SJSA1 (cell line): Measurements from ENCODE around the gene CASP10. TPM values are rescaled to one million over a fixed set of nuclear protein-coding genes. Genes with fewer than 3 reads are reported as not detected.
A peak's percentile ranks its signal among the peaks of the same experiment; 100 is the strongest.

Experiments
- DNase-seq, 2 experiments: peaks; one replicate each; pipeline ENCODE4 v3.0.0-alpha.2; 2015 to 2020; ENCODE audit warnings: low spot score in 2 of 2, low read depth in 1 of 2
- H3K27ac ChIP-seq: fragments of 250-450 bp; sonication (Bioruptor Pico); 2 replicates; pipeline ENCODE4 v1.5.1; 2020; ENCODE audit warnings: mild to moderate bottlenecking, moderate library complexity
- H3K27me3 ChIP-seq: fragments of 250-450 bp; sonication (Bioruptor Pico); replicated peaks from 2 replicates; pipeline ENCODE4 v1.5.1; 2020; ENCODE audit warnings: mild to moderate bottlenecking, moderate library complexity
- H3K36me3 ChIP-seq: fragments of 250-450 bp; sonication (Bioruptor Pico); 2 replicates; pipeline ENCODE4 v1.5.1; 2020; ENCODE audit warnings: mild to moderate bottlenecking
- H3K4me1 ChIP-seq: fragments of 250-450 bp; sonication (Bioruptor Pico); replicated peaks from 2 replicates; pipeline ENCODE4 v1.6.1; 2021; ENCODE audit warnings: mild to moderate bottlenecking
- H3K4me3 ChIP-seq: fragments of 250-450 bp; sonication (Bioruptor Pico); 2 replicates; pipeline ENCODE4 v1.5.1; 2020; ENCODE audit warnings: mild to moderate bottlenecking
- H3K9me3 ChIP-seq: fragments of 250-450 bp; sonication (Bioruptor Pico); replicated peaks from 2 replicates; pipeline ENCODE4 v1.5.1; 2020; ENCODE audit warnings: mild to moderate bottlenecking
- total RNA-seq: library from RNA; depleted of rRNA; stranded (reverse); fragments of >200 nt; shearing (Covaris generic); gene quantifications from 2 replicates; pipeline ENCODE4 v1.2.3, GENCODE V29; 2014

The CASP10 gene
- total RNA-seq, 1 experiment from 2014 or later = 1.6 TPM

DNA sequence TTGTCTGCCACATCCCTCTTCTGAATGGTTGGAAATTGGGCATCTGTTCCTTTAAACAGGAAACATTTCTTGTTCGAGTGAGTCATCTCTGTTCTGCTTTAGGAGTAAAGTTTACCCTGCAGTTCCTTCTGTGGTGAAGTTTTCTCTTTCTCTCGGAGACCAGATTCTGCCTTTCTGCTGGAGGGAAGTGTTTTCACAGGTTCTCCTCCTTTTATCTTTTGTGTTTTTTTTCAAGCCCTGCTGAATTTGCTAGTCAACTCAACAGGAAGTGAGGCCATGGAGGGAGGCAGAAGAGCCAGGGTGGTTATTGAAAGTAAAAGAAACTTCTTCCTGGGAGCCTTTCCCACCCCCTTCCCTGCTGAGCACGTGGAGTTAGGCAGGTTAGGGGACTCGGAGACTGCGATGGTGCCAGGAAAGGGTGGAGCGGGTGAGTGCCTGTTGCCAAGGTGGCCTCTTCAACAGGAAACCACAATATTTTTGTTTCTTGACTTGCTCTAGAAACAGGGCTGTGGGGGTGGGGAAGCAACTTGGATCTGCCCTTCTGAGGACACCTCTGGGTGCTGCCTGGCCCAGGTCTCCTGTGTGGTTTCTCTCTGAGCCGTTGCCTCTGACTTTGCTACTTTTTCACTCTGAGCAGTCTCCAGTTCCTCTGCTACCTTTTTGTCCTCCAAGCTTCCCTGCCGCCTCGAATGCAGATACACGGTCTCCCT lies 75.2 kb downstream of the CASP10 start:
- Histone ChIP-seq H3K36me3 (no peaks in the 10 kb centered on the region), H3K9me3 (no peaks in the 10 kb centered on the region), H3K27me3 (no peaks in the 10 kb centered on the region), H3K27ac (peak overlapping the region; percentile 95), H3K4me3 (peak overlapping the region; percentile 42), H3K4me1 (peaks cover 29% of the 10 kb centered on the region)
- peak; percentile 77 to 82 for DNase-seq

DNA sequence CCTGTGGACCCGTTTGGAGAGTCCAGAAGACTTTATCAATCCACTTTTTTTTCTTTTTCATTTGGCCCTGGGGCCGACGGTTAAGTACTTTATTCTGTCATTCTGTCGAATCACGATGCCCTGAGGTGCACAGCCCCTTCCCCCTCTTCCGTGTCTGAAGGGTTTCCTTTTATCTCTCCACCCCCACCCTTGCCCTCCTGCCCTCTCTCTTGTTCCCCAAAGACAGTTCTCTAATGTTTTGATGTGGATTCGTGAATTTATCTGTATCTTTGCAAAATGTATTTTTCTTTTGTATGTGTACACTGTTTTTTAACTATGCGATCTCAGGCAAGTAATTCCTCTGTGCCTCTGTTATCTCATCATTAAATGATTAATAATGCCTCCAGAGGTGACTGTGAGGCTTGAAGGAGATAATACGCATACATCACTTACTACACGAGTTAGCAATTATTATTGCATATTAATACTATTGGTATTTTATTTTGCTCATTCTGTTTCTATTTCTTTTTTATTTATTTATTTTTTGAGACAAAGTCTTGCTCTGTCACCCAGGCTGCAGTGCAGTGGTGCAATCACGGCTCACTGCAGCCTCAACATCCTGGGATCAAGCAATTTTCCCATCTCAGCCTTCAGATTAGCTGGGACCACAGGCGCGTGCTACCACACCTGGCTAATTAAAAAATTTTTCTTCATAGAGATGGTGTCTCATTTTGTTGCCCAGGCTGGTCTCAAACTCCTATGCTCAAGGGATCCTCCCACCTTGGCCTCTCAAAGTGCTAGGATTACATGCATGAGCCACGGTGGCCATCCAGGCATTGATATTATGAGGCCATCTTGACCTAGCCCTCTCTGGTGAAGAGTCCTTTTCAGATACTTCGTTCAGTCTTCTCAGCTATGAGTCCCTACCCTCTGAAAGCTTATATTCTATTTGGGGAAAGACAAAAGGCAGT lies 76.0 kb downstream of the CASP10 start:
- no peak for DNase-seq
- Histone ChIP-seq H3K4me1 (peaks cover 28% of the 10 kb centered on the region), H3K27me3 (no peaks in the 10 kb centered on the region), H3K36me3 (no peaks in the 10 kb centered on the region), H3K4me3 (peak overlapping the region; percentile 42), H3K9me3 (no peaks in the 10 kb centered on the region), H3K27ac (peak overlapping the region; percentile 95)

DNA sequence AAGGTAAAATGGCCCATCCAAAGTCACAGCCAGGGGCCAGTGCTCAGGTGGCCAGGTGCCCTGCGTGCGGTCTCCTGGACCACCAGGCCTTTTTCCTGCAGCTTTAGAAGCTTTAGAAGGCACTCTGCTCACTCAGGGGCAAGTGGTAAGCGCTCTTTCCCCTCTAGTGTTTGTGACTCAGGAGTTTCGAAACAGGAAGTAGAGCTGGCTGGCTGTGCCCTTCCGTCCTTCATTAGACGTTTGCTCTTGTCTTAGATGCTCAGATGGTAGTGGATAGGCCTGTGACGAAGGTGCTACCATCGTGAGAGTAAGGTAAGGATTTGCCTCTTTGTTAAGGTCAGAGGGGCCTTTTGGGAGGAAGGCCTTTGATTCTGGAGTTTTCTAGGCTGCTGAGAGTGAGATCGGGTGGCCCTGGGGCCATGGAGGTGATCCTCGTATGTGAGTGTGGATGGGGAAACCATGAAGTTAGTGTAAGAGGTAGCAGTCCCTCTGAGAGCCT lies 77.4 kb downstream of the CASP10 start, which contains the start of gene CASP8:
TSS of gene CASP8 (plus strand) at position 235 of the 499 bp plus-strand sequence. CDS start 5,951 bp downstream, outside the sequence.
- no peak for DNase-seq
- Histone ChIP-seq H3K4me3 (no peak within 1 kb of the TSS), H3K27me3 (no peaks in the 10 kb centered on the region), H3K4me1 (peaks cover 17% of the 10 kb centered on the region), H3K27ac (no peak within 1 kb of the TSS), H3K36me3 (no peaks in the 10 kb centered on the region), H3K9me3 (no peaks in the 10 kb centered on the region)

DNA sequence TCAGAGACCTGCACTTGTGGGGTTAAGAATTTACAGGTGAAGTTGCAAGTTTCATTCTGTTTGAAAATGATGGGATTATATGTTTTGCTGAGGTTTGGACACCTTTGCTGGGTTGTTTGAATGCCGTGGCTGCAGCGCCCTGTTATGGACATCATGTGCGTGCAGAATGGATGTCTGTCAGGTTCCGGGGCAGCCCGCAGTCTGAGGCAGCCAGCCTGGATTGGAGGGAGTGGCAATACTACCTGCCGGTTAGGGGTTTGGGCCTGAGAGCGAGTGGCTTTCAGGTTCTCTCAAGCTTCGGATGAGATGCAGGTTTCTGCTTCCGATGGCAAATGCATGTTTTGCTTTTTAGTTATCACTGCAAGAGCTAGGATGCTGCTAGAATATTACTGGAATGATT lies 78.5 kb downstream of the CASP10 start:
- Histone ChIP-seq H3K27ac (no peak overlapping the region), H3K9me3 (no peaks in the 10 kb centered on the region), H3K27me3 (no peaks in the 10 kb centered on the region), H3K4me3 (no peak overlapping the region), H3K36me3 (no peaks in the 10 kb centered on the region), H3K4me1 (peaks cover 17% of the 10 kb centered on the region)
- DNase-seq = no peak

GRCh38 chr2:201261906-201262305 lies 79.0 kb downstream of the CASP10 start:
- Histone ChIP-seq H3K27me3 (no peaks in the 10 kb centered on the region), H3K9me3 (no peaks in the 10 kb centered on the region), H3K27ac (no peak overlapping the region), H3K36me3 (no peaks in the 10 kb centered on the region), H3K4me3 (no peak overlapping the region), H3K4me1 (peaks cover 17% of the 10 kb centered on the region)
- no peak for DNase-seq

- no peak for DNase-seq
- no peaks in the 10 kb centered on the region for H3K36me3 ChIP-seq
- H3K27ac ChIP-seq = no peak overlapping the region
- no peak overlapping the region for H3K4me3 ChIP-seq
- no peaks in the 10 kb centered on the region for H3K27me3 ChIP-seq
- H3K9me3 ChIP-seq = no peaks in the 10 kb centered on the region
- peaks cover 10% of the 10 kb centered on the region for H3K4me1 ChIP-seq
Observed at GRCh38 chr2:201262718-201263117, 79.8 kb downstream of the CASP10 start.

GRCh38 chr2:201263779-201264178 lies 80.8 kb downstream of the CASP10 start:
- Histone ChIP-seq H3K27ac (no peak overlapping the region), H3K36me3 (no peaks in the 10 kb centered on the region), H3K4me3 (no peak overlapping the region), H3K4me1 (peaks cover 6% of the 10 kb centered on the region), H3K9me3 (no peaks in the 10 kb centered on the region), H3K27me3 (no peaks in the 10 kb centered on the region)
- no peak for DNase-seq

GRCh38 chr2:201264472-201265173 lies 81.7 kb downstream of the CASP10 start:
- no peak overlapping the region for H3K4me3 ChIP-seq
- no peak overlapping the region for H3K27ac ChIP-seq
- DNase-seq = no peak
- H3K36me3 ChIP-seq = peaks cover 3% of the 10 kb centered on the region; the same call in 1 of the 2 replicates
- no peaks in the 10 kb centered on the region for H3K9me3 ChIP-seq
- H3K27me3 ChIP-seq = no peaks in the 10 kb centered on the region
- H3K4me1 ChIP-seq = no peaks in the 10 kb centered on the region; the same call in 1 of the 2 replicates

DNA sequence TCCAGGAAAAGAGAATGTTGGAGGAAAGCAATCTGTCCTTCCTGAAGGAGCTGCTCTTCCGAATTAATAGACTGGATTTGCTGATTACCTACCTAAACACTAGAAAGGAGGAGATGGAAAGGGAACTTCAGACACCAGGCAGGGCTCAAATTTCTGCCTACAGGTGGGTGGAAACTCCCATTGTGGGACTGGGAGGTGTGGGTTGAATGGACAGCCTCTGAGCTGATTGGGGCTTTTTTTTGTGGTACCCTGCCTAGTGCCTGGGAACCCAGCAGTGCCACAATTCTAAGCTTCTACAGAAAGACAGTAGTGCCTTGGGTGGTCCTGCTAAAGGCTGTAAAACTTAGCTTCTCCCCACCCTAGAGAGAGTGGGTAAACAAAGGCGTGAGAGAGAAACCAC lies 83.7 kb downstream of the CASP10 start:
- Histone ChIP-seq H3K27ac (no peak overlapping the region), H3K4me1 (no peaks in the 10 kb centered on the region), H3K27me3 (no peaks in the 10 kb centered on the region), H3K36me3 (peaks cover 3% of the 10 kb centered on the region; the same call in 1 of the 2 replicates), H3K4me3 (no peak overlapping the region), H3K9me3 (no peaks in the 10 kb centered on the region)
- no peak for DNase-seq

- Histone ChIP-seq H3K4me1 (no peaks in the 10 kb centered on the region), H3K9me3 (no peaks in the 10 kb centered on the region), H3K27me3 (no peaks in the 10 kb centered on the region), H3K27ac (no peak overlapping the region), H3K36me3 (peaks cover 3% of the 10 kb centered on the region; the same call in 1 of the 2 replicates), H3K4me3 (no peak overlapping the region)
- no peak for DNase-seq
Observed at GRCh38 chr2:201267278-201268030, 84.5 kb downstream of the CASP10 start.

DNA sequence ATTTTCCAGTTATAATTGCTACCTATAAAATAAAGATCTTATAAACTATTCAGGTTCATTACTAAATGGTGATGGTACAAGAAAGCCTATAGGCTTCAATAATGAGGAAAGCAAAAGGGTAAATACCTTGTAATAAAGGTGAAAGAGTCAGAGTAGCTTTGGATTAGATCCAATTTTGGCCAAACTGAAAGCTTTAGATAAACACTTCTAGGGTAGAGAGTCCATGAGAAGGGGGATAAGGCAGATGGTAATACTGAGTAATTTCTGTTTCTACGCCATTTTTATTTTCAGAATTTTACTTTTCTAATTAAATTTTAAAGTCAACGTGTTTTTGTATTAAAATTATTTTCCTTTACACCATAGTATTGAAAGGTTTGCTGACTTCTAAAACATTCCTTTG lies 86.8 kb downstream of the CASP10 start:
- no peak for DNase-seq
- H3K27me3 ChIP-seq = no peaks in the 10 kb centered on the region
- H3K4me1 ChIP-seq = no peaks in the 10 kb centered on the region
- H3K36me3 ChIP-seq = peaks cover 3% of the 10 kb centered on the region; the same call in 1 of the 2 replicates
- no peak overlapping the region for H3K4me3 ChIP-seq
- no peaks in the 10 kb centered on the region for H3K9me3 ChIP-seq
- no peak overlapping the region for H3K27ac ChIP-seq

DNA sequence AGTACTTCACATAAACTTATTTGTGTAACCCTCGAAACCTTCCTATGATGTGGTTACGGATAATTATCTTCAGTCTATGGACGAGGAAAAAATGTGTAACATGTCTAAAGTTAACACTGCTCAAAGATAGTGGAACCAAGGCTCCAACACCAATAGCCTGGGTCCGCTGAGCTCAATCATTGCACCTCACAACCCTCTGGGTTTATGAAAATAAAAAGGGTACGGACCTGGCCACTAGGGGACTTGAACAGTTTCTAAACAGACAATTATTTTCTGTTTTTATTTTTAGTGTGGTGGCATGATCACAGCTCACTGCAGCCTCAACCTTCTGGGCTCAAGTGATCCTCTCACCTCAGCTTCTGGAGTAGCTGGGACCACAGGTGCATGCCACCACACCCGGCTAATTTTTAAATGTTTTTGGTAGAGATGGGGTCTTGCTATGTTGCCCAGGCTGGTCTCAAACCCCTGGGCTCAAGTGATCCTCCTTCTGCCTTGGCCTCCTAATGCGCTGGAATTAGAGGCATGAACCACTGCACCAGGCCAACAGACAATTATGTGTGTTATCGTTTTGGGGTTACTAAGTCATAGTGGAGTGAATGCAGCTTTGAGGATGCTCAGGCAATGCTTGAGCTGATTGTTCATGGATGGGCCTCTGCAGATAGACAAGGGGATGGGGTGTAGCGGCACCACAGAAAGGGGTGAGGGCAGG lies 87.5 kb downstream of the CASP10 start:
- H3K27ac ChIP-seq = no peak overlapping the region
- no peaks in the 10 kb centered on the region for H3K4me1 ChIP-seq
- no peaks in the 10 kb centered on the region for H3K27me3 ChIP-seq
- H3K4me3 ChIP-seq = no peak overlapping the region
- no peaks in the 10 kb centered on the region for H3K9me3 ChIP-seq
- peaks cover 3% of the 10 kb centered on the region; the same call in 1 of the 2 replicates for H3K36me3 ChIP-seq
- no peak for DNase-seq
